Gastrocnemius medialis (tissue), 4 donors: Measurements from ENCODE around the gene PAPPA. TPM values are rescaled to one million over a fixed set of nuclear protein-coding genes. Genes with fewer than 3 reads are reported as not detected.
A peak's percentile ranks its signal among the peaks of the same experiment; 100 is the strongest.

Source experiments
- ATAC-seq, 2 donors: fragments of 150-250 bp; one replicate each; pipeline ENCODE4 v1.9.1; 2016
- DNase-seq, 2 donors: peaks; one replicate each; pipeline ENCODE4 v3.0.0-alpha.2; 2019
- H3K27ac ChIP-seq, 4 donors: fragments of 200-600 bp; sonication (generic); 1 replicate in 1 of 4; 2 replicates in 3 of 4; pipeline ENCODE4 v1.5.1; 2016 to 2018; ENCODE audit warnings: mild to moderate bottlenecking in 2 of 4, moderate library complexity in 1 of 4
- H3K27me3 ChIP-seq, 3 donors: fragments of 200-600 bp; sonication (generic) in 2 of 3; 1 replicate in 1 of 3; 2 replicates in 2 of 3; pipeline versions ENCODE4 v1.5.1 to v1.6.0; 2016 to 2019; ENCODE audit warnings: mild to moderate bottlenecking in 1 of 3, moderate library complexity in 1 of 3
- H3K36me3 ChIP-seq, 2 donors: fragments of 200-600 bp; sonication (generic) in 1 of 2; one replicate each; pipeline ENCODE4 v1.5.1; 2017 to 2018
- H3K4me1 ChIP-seq, 2 donors: fragments of 200-600 bp; sonication (generic) in 1 of 2; one replicate each; pipeline ENCODE4 v1.5.1; 2016 to 2017; ENCODE audit warnings: mild to moderate bottlenecking in 2 of 2
- H3K4me3 ChIP-seq, 4 donors: fragments of 200-600 bp; sonication (generic) in 3 of 4; 1 replicate in 1 of 4; 2 replicates in 3 of 4; pipeline ENCODE4 v1.5.1; 2016 to 2019; ENCODE audit warnings: mild to moderate bottlenecking in 2 of 4
- H3K9me3 ChIP-seq, 3 donors: fragments of 200-600 bp; sonication (generic) in 2 of 3; 1 replicate in 1 of 3; 2 replicates in 2 of 3; pipeline ENCODE4 v1.5.1; 2016 to 2019
- CTCF ChIP-seq, 5 experiments: fragments of 450-650 bp in 3 of 5; fragments of 200-600 bp in 2 of 5; sonication (generic) in 2 of 5; IDR thresholded peaks in 4 of 5; conservative IDR thresholded peaks in 1 of 5; 1 replicate in 4 of 5; 2 replicates in 1 of 5; pipeline ENCODE4 v1.5.1; 2016 to 2019; ENCODE audit warnings: antibody characterized with exemption in 5 of 5, mild to moderate bottlenecking in 3 of 5, moderate library complexity in 3 of 5
- POLR2A ChIP-seq, 2 donors: fragments of 450-650 bp; IDR thresholded peaks; one replicate each; pipeline ENCODE4 v1.6.1; 2017; ENCODE audit warnings: antibody characterized with exemption in 2 of 2, mild to moderate bottlenecking in 2 of 2, moderate library complexity in 2 of 2
- in situ Hi-C, 4 donors: fragments of 200-750 bp; cut with MboI; loops; one replicate each; pipeline versions ENCODE4 v1.15.0 to v1.8.0; 2017; ENCODE audit warnings: low sequenced_read_pairs in 4 of 4
- intact Hi-C: fragments of 100-400 bp; cut with DNase I; formaldehyde crosslinking; loops from one replicate; pipeline ENCODE4 v1.15.1; 2023; ENCODE audit warnings: low total_unique reads
- total RNA-seq, 4 donors: library from RNA; depleted of rRNA; stranded (reverse); fragments of >200 nt; gene quantifications; one replicate each; pipeline versions ENCODE4 v1.1.0 to v1.2.3, GENCODE V29; 2016

PAPPA gene
- total RNA-seq, 4 donors from 2014 or later: 0.56 to 2.1 (median 1.4) TPM

- Histone ChIP-seq H3K36me3 (no peaks in the 10 kb centered on the region), H3K27me3 (peaks cover 0 to 17% (median 0%) of the 10 kb centered on the region in 3 donors), H3K4me1 (peaks cover 18 to 37% of the 10 kb centered on the region in 2 donors), H3K27ac (peak overlapping the region; percentile 3 to 47 (median 24)), H3K4me3 (peak overlapping the region in 3 of 4 donors; percentile 41 to 55 (median 52)), H3K9me3 (no peaks in the 10 kb centered on the region)
- ATAC-seq (no peak), DNase-seq (no peak)
- TF ChIP-seq CTCF (IDR thresholded peaks at IDR 0.05 in 4 of 5, conservative IDR thresholded peaks at IDR 0.05 in 1 of 5) (no peak), POLR2A (IDR thresholded peaks at IDR 0.05) (no peak)
- intact Hi-C loops: loop anchor here (5.0 to 10.0 kb wide), 5 partner anchors 162 to 561 kb away; no protein-coding TSS in a partner anchor
- in situ Hi-C loops: loop anchor here (10.0 to 25.0 kb wide), 7 partner anchors 209 to 566 kb away; no protein-coding TSS in a partner anchor
These were observed 438 bp upstream of the PAPPA start for GRCh38 chr9:116152941-116153764.

- H3K4me1 ChIP-seq: peaks cover 18 to 37% of the 10 kb centered on the region in 2 donors
- TF ChIP-seq CTCF (IDR thresholded peaks at IDR 0.05 in 4 of 5, conservative IDR thresholded peaks at IDR 0.05 in 1 of 5): no peak
- no peak for TF ChIP-seq POLR2A (IDR thresholded peaks at IDR 0.05)
- ATAC-seq (no peak), DNase-seq (no peak)
- H3K27ac ChIP-seq: peak overlapping the region; percentile 42 to 82 (median 76)
- in situ Hi-C loops (loop anchor here (10.0 to 25.0 kb wide), 7 partner anchors 208 to 567 kb away; no protein-coding TSS in a partner anchor), intact Hi-C loops (loop anchor here (5.0 to 10.0 kb wide), 5 partner anchors 160 to 562 kb away; no protein-coding TSS in a partner anchor)
- H3K36me3 ChIP-seq: no peaks in the 10 kb centered on the region
- peaks cover 0 to 17% (median 0%) of the 10 kb centered on the region in 3 donors for H3K27me3 ChIP-seq
- H3K9me3 ChIP-seq: no peaks in the 10 kb centered on the region
- peak overlapping the region; percentile 51 to 58 (median 52) for H3K4me3 ChIP-seq
These were observed 864 bp downstream of the PAPPA start for GRCh38 chr9:116154334-116154975.

GRCh38 chr9:116154976-116155697 lies 1.5 kb downstream of the PAPPA start:
- H3K4me3 ChIP-seq: peak overlapping the region; percentile 51 to 58 (median 52)
- no peaks in the 10 kb centered on the region for H3K36me3 ChIP-seq
- in situ Hi-C loops (loop anchor here (5.0 to 25.0 kb wide), 8 partner anchors 207 to 568 kb away; no protein-coding TSS in a partner anchor), intact Hi-C loops (loop anchor here (5.0 to 10.0 kb wide), 5 partner anchors 160 to 563 kb away; no protein-coding TSS in a partner anchor)
- peak overlapping the region; percentile 42 to 82 (median 76) for H3K27ac ChIP-seq
- H3K9me3 ChIP-seq: no peaks in the 10 kb centered on the region
- ATAC-seq (no peak), DNase-seq (no peak)
- peaks cover 0 to 17% (median 0%) of the 10 kb centered on the region in 3 donors for H3K27me3 ChIP-seq
- H3K4me1 ChIP-seq: peaks cover 18 to 37% of the 10 kb centered on the region in 2 donors
- TF ChIP-seq POLR2A (IDR thresholded peaks at IDR 0.05) (peak in 1 of 2 donors; percentile 23), CTCF (IDR thresholded peaks at IDR 0.05 in 4 of 5, conservative IDR thresholded peaks at IDR 0.05 in 1 of 5) (no peak)

GRCh38 chr9:116155698-116156039 lies 2.1 kb downstream of the PAPPA start:
- H3K4me3 ChIP-seq: peak overlapping the region in 3 of 4 donors; percentile 52 to 58 (median 52)
- H3K9me3 ChIP-seq: no peaks in the 10 kb centered on the region
- TF ChIP-seq CTCF (IDR thresholded peaks at IDR 0.05 in 4 of 5, conservative IDR thresholded peaks at IDR 0.05 in 1 of 5) (no peak), POLR2A (IDR thresholded peaks at IDR 0.05) (no peak)
- H3K36me3 ChIP-seq: no peaks in the 10 kb centered on the region
- in situ Hi-C loops: loop anchor here (5.0 to 25.0 kb wide), 8 partner anchors 207 to 568 kb away; no protein-coding TSS in a partner anchor
- peaks cover 18 to 37% of the 10 kb centered on the region in 2 donors for H3K4me1 ChIP-seq
- peak overlapping the region; percentile 42 to 82 (median 76) for H3K27ac ChIP-seq
- intact Hi-C loops: loop anchor here (2.0 to 10.0 kb wide), 4 partner anchors 65 to 339 kb away; no protein-coding TSS in a partner anchor
- DNase-seq: no peak
- peaks cover 0 to 17% (median 0%) of the 10 kb centered on the region in 3 donors for H3K27me3 ChIP-seq
- no peak for ATAC-seq
